ENCODE measurements around the gene CDHR1. TPM values are rescaled to one million over a fixed set of nuclear protein-coding genes. Genes with fewer than 3 reads are reported as not detected.

Gene CDHR1
- total and polyA plus RNA-seq, 2 experiments from 2014 or later, result 3.2 to 6.6 TPM

- ATAC-seq (no peak; the same call in 2 of the 3 replicates), DNase-seq (ENCODE audit: low spot score) (no peak)
- Histone ChIP-seq H4K20me1 (replicated peaks; ENCODE audit: insufficient read depth) (no peaks in the 10 kb centered on the region), H3K79me2 (replicated peaks; ENCODE audit: insufficient read depth) (no peaks in the 10 kb centered on the region), H2AFZ (peak overlapping the region; percentile 98), H3K9me2 (ENCODE audit: insufficient read depth) (no peaks in the 10 kb centered on the region), H3K4me1 (ENCODE audit: insufficient read depth) (peaks cover 3% of the 10 kb centered on the region; the same call in 1 of the 2 replicates), H3K4me3 (peak overlapping the region; percentile 78), H3F3A (replicated peaks; ENCODE audit: low read depth) (no peaks in the 10 kb centered on the region), H3K27me3 (ENCODE audit: insufficient read depth) (peaks cover 40% of the 10 kb centered on the region), H3K4me2 (peak overlapping the region; percentile 94), H3K27ac (ENCODE audit: low read depth) (no peak overlapping the region), H3K36me3 (ENCODE audit: insufficient read depth) (no peaks in the 10 kb centered on the region)
- peaks cover 40% of the 10 kb centered on the region for H3K27me3 Mint-ChIP-seq (ENCODE audit: insufficient read depth, low read depth, poor library complexity)
- peak overlapping the region; percentile 72 for H3K4me3 Mint-ChIP-seq
- no peaks in the 10 kb centered on the region for H3K9me3 Mint-ChIP-seq
- no peaks in the 10 kb centered on the region for H3K36me3 Mint-ChIP-seq (ENCODE audit: low read depth)
- H3K27ac Mint-ChIP-seq, result no peak overlapping the region
- no peak for TF ChIP-seq REST (IDR thresholded peaks at IDR 0.05; ENCODE audit: unreplicated experiment)
- no peak for TF ChIP-seq STAT1 (IDR thresholded peaks at IDR 0.05; ENCODE audit: unreplicated experiment)
- no peak for TF ChIP-seq ZNF462 (CRISPR knock-in tag; IDR thresholded peaks at IDR 0.05)
- TF ChIP-seq JUNB (IDR thresholded peaks at IDR 0.05; ENCODE audit: unreplicated experiment), result no peak
- TF ChIP-seq POLR2AphosphoS5 (IDR thresholded peaks at IDR 0.05; ENCODE audit: low read depth), result no peak
- TF ChIP-seq EZH2 (IDR thresholded peaks at IDR 0.05; ENCODE audit: low read depth, unreplicated experiment), result no peak
- no peak for TF ChIP-seq CREB1 (CRISPR knock-in tag; IDR thresholded peaks at IDR 0.05; ENCODE audit: low read depth)
- no peak for TF ChIP-seq ZNF331 (CRISPR knock-in tag; IDR thresholded peaks at IDR 0.05; ENCODE audit: low read depth)
- TF ChIP-seq ZNF114 (CRISPR knock-in tag; IDR thresholded peaks at IDR 0.05), result no peak
- TF ChIP-seq EZH2phosphoT487 (IDR thresholded peaks at IDR 0.05; ENCODE audit: unreplicated experiment), result no peak
- TF ChIP-seq ETS1 (IDR thresholded peaks at IDR 0.05), result no peak
- no peak for TF ChIP-seq NANOG (IDR thresholded peaks at IDR 0.05; ENCODE audit: borderline replicate concordance)
- TF ChIP-seq CTCF (conservative IDR thresholded peaks at IDR 0.05; ENCODE audit: low read depth in 2 of 2), result no peak
- H3K4me1 Mint-ChIP-seq, result peaks cover 5% of the 10 kb centered on the region
These were observed 402 bp upstream of the CDHR1 start for GRCh38 chr10:84193846-84194423.

Data from GM23338 (cell line).